GM21447 (cell line): Measurements from ENCODE around the gene OBSCN.
"Not testable (repeated sequence)": the region's sequence is repeated elsewhere in the genome, so short reads cannot be mapped to it uniquely, and the experiment has no call there.

Experiments
- ATAC-seq: cut with Tn5 transposase; IDR thresholded peaks from one replicate; pipeline ENCODE4 v1.9.1; 2021; ENCODE audit not compliant: unreplicated experiment

Gene OBSCN

DNA sequence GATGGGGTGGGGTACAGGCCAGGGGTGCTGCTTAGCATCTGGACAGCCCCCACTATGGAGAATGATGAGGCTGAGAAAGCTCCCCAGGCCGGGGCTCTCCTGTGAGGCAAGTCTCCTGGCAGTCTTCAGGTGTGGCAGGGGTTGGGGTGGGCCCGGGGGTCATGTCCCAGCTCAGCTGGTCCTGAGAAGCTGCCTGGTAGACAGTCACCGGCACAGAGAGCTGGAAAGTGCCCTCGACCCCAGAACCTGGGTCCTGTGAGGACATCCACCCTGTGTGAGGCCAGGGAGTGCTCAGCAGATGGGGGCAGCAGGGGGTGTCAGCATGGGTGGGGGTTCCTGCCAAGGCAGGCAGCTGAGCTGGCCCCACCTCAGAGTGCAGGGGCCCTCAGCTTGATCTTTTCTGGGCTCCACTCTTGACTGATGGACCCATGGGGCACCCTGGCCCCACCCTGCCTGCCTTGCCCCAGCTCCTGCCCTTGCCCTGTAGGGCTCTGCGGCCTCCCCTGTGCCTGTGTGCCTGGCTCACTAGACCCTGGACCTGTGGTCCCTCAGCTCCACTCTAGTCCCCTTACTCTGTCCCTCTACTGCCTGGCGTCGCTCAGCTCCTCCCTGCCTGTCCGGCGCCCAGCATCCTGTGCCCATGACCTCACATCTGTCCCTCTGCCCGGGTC lies 36.5 kb upstream of the OBSCN start:
- ATAC-seq: no peak

DNA sequence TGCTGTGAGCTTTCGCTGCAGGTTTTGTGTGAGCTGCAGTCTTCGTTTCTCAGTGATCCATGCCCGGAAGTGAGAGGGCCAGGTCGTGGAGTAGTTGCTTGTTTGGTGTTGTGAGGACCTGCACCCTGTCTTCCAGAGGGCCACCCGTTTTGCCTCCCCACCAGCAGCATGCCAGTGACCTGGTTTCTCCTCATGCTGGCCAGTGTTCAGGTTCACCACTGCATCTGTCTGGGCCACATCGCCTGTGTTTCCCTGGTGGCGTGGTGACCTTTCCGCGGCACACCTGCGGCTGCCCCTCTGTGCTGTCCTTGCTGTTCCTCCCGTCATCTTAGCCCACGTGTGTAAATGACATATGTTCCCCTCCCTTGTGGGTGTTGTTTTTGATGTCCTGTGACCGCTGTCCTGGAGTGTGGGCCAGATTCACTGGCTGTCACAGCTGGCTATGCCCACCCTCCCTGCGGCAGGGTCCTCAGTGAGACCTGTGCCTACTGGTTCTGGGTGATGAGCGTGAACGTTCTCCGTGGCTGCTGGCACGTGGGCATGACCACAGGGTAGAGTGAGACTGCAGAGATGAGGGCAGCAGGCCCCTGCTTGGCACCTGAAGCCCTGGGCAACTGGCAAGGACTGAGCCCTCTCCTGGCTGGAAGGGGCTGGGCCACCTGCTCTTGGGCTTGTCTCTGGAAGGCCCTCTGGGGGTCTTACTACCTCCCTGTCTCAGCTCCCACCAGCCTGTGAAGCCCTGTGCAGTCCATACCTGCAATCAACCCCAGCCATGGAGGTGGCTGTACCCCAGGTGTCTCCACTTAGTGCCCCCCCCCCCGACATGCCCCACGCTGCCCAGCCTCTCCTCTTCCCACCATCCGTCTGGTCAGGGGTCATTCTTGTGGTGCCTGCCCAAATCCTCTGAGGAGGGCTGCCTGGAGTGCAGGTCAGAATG lies 35.0 kb upstream of the OBSCN start:
- ATAC-seq: no peak

DNA sequence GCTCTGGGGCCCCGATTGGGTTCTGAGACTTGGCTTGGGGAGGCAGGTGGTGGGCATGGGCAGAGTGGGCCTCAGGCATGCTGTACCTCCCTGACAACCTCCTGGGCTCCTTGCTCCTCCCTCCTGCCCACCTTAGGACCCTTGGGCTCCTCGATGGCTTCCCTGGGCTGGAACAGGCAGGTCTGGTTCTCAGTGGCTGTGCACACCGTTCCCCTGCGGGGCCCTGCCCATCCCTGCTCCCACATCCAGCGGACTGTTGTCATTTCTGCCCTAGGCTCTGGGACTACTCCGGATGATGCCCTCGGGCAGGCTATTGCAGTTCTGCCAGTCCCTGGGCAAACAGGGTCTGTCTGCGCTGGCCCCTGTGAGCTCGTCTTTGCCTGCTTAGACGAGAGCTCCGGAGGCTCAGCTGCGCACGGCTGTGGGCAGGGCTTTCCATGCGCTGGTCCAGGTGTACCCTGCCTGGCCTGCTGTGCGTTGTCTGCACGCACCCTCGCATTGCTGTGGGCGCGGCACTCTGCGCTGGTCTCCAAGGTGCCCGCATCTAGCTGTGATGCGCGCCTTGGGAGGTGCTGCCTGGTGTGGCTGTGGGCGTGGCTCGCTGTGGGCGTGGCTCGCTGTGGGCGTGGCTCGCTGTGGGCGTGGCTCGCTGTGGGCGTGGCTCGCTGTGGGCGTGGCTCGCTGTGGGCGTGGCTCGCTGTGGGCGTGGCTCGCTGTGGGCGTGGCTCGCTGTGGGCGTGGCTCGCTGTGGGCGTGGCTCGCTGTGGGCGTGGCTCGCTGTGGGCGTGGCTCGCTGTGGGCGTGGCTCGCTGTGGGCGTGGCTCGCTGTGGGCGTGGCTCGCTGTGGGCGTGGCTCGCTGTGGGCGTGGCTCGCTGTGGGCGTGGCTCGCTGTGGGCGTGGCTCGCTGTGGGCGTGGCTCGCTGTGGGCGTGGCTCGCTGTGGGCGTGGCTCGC lies 34.0 kb upstream of the OBSCN start:
- ATAC-seq: not testable (repeated sequence)

DNA sequence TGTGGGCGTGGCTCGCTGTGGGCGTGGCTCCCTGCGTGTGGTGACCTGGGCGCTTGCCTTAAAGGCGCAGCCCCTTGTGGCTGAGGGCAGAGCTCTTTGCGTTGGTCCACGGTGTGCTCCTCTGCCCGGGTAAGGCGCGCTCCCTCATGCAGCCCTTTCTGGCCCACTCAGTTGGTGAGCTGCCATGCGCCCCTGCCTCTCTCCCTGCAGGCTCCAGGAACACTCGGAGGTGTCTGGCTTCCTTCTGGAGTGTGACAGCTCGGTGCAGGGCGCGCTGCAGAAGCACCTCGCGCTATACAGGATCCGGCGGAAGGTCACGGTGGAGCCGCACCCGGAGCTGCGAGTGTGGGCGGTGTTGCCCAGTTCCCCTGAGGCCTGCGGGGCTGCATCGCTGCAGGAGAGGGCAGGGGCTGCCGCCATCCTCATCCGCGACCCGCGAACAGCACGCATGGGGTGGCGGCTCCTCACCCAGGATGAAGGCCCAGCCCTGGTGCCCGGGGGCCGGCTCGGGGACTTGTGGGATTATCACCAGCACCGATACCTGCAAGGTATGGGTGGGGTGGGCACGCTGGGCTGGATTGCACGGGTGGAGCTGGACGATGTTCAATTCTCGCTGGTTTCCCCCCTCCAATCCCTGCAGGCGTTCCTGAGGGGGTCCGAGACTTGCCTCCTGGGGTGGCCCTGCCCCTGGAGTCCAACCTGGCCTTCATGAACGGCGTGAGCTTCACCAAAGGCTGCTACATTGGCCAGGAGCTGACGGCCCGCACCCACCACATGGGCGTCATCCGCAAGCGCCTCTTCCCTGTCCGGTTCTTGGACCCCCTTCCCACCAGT lies 33.1 kb upstream of the OBSCN start:
- no peak for ATAC-seq

DNA sequence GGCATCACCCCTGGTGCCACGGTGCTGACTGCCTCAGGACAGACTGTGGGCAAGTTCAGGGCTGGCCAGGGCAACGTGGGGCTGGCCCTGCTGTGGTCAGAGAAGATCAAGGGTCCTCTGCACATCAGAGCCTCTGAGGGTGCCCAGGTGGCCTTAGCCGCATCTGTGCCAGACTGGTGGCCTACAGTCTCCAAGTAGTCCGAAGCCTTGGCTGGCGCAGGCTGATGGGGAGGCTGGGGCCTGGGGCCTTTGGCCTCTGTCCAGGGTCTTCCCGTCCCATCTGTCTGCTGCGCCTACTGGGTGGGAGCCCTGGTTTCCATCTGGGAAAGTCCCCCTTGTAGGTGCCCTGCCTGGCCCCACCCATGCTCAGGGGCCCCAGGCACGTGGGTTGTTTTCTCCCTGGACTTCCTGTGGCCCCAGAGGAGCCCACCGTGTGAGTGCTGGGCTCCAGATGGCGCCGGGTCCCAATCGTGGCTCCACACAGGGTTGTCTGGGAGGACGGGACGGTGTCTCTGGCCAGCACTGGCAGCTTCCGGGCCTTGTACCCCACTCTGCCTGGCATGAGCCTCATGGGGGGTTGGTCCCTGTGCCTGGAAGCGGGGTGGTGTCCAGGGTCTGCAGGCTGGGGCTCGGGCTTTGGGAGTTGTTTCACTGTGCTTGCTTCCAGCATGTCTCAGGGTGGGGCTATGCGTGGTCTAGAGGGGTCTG lies 32.4 kb upstream of the OBSCN start:
- ATAC-seq: no peak

DNA sequence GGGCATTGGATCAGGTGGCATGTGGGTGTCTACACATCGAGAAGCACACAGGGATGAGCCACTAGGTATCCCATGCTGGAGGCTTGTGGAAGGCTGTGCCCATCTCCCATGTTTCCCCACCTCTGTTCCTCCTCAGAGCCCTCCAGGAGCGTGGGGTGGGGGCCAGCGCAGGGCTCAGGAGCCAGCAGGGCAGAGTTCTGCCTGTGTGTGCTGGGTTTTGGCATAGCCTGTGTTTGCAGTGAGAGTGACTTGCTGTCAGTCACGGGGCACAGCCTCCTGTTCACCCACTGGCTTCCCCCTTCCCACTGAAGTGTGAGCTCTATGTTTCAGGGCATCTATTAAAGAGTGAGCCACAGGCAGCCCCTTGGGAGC lies 31.8 kb upstream of the OBSCN start:
- no peak for ATAC-seq

DNA sequence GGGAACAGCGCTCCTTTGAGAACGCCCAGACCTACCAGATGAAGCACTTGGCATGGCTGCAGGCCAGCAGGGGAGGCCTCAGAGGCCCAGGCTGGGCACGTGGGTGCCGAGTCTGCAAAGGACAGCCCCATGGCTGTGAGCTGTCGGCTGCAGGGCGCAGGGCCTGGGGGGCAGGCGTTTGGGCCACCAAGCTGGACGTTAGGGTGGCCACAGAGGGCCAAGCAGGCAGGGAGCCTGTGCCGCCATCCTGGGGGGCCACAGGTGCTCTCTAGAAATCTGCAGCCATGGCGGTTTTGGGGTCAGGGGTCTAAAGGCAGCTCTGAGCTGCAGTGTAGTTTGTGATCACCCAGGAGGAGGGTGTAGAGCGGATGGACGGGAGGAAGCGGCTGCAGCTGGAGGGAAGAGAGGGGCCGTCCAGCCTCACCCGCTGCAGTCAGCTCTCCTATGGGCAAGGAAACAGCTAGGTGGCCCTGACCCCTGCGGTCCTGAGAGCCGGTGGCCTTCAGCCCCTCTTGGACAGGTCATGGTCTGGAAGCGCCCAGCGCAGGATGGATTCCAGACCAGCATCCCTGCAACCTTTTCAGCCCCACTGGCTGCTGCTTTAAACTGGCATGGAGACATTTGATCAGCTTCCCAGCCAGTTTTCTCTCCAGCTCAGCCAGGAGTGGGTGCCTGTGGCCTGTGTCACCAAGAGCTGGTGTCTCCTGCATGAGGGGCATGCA lies 31.2 kb upstream of the OBSCN start:
- ATAC-seq: no peak

DNA sequence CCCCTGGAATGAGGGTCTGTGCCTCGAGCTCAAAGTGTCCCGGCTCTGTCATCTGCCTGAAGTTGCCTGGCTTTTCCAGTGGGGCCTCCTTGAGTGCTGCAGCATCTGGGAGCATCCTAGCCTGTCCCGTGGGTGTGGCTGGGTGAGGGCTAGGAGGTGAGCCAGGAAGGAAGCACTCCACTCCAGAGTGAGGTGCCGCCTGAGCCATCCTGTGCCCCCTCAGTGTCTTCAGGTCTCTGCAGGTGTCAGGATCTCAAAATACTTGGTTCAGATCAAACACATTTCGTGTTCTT lies 30.7 kb upstream of the OBSCN start:
- ATAC-seq: no peak

DNA sequence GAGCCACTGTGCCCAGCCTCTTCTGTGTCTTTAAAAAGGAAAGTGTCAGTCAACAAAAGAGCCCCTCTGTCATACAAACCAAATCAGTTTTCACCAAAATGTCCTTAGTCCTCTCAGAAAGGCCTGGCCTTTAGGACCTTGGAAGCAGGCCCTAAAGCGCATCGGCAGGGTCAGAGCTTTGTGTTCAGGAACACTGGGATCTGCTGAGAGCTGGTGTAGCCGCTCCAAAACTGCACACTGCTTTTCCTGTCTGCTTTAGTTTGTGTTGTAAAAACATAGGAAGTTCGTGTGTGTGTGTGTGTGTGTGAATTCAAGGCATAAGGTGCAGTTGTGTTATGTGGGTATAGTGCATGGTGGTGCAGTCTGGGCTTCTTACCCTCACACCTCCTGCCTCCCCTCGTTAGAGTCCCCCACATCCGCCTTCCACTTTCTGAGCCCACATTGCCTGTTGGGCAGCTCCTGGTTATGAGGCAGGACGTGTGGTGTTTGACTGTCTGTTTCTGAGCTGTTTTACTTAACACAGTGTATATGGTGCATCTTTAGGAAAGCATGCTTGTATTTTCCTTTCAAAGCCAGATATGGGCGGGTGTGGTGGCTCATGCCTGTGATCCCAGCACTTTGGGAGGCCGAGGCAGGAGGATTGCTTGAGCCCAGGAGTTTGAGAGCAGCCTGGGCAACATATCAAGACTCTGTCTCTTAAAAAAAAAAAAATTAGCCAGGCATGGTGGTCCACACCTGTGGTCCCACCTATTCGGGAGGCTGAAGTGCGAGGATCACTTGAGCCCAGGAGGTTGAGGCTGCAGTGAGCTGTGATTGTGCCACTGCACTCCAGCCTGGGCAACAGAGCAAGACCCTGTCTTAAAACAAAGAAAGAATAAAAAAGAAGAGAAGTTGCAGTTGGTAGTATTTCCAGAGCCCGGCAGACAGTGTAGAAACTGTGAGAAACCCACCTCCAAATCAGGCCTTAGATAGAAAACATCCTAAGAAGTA lies 29.8 kb upstream of the OBSCN start:
- ATAC-seq: no peak

DNA sequence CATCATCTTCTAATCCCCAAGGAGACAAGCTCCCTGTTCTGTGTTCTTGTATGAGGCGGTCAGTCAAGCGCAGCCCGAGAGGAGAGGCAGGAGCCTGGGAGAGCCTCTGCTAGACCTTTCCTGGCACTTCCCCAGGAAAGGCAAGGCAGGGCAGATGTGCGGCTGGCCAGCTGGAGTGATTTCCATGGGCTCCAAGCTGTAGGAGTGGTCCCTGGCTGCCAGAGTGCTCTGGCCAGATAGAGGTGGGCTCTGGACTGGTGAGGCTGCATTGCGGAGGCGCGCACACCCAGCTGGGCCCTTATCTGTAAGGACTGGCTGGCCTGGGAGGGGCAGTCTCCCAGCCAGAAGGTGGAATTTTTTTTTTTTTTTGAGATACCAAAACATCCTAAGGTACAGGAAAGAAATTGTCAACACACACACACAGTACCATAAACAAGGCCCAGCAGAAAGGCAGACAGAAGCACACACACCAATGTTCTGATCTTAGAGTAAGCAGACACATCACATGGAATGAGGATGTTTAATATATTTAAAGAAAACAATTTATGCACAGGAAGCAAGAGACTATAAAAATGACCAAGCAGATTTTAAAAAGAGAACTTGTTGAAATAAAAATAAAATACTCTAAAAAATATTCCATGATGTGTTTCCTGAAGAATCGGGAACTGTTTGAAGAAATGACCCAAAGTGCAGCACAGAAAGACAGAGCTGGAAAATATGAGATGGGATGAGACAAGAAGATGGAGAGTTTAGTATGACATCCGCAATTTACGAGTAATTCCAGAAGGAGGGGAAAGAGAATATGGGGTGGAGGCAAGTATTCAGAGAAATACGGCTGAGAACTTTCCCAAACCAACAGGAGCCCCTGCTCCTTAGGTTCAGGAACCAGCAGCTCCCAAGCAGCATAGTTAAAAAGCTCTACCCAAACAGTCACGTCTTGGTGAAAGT lies 28.8 kb upstream of the OBSCN start:
- ATAC-seq: no peak

DNA sequence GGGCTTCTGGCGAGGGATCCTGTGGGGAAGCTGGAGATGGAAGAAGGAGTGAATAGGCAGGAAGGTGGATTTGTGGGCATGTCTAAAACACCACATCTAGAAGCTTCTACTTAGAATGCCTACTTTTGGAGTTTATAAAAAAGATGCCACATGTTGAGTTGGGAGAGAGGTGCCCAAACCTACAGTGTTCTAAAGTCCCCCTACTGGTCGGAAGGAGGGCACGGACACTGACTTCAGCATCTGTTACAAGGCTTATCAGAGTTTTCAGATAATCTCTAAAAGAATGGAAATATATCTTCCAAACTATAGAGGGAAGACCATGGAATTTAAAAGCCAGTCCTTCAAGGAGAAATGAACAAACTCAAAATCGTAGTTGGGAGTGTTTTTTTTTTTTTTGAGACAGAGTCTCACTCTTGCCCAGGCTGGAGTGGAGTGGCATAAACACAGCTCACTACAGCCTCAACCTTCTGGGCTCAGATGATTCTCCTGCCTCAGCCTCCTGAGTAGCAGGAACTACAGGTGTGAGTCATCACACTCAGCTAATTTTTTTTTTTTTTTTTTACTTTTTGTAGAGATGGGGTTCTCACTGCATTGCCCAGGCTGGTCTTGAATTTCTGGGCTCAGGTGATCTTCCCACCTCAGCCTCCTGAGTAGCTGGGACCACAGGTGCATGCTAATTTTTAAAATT lies 27.4 kb upstream of the OBSCN start:
- no peak for ATAC-seq

DNA sequence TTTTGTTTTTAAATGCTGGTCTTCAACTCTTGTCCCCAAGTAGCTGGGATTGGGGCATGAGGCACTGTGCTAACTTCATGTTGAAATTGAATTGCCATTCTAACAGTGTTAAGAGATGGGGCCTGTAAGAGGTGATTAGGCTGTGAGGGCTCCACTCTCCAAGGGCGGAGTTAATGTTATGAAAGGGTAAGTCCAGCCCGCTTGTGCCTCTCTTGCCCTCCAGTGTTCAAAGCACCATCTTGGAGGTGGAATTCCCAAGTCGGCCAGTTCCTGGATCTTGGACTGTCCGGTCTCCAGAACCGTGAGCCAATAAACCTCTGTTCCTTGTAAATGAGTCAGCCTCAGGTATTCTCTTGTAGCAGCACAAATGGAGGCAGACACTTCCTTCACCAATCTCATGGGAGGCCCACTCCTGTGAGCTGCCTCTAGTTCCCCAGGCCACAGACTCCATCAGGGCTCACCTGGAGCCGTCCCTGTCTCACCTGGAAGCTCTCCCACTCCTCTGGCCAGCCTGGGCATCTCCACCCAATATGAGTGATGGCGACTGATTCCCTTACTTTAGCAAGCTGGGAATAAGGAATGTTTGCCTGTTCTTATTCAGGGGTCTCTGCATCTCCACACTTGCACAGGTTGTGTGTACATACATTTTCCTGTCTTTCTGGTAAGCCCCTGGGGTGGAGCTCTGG lies 26.7 kb upstream of the OBSCN start:
- no peak for ATAC-seq

DNA sequence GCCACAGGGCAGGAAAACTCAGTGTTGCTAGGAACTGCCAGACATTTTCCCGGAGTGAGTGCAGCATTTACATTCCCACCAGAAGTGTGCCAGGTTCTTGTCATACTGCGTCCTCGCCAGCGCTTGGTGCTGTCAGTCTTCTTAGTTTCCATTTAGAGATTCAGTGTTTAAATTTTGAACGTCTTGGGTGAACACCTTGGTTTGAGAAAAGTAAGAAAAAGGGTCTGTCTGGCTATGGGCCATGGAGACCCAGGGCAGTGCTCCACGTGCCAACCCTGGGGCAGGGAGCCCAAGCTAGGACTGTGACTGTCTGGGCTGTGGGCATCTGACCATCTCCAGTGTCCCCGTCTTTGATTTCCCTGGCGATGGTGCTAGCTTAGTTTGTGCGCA lies 26.2 kb upstream of the OBSCN start:
- no peak for ATAC-seq

DNA sequence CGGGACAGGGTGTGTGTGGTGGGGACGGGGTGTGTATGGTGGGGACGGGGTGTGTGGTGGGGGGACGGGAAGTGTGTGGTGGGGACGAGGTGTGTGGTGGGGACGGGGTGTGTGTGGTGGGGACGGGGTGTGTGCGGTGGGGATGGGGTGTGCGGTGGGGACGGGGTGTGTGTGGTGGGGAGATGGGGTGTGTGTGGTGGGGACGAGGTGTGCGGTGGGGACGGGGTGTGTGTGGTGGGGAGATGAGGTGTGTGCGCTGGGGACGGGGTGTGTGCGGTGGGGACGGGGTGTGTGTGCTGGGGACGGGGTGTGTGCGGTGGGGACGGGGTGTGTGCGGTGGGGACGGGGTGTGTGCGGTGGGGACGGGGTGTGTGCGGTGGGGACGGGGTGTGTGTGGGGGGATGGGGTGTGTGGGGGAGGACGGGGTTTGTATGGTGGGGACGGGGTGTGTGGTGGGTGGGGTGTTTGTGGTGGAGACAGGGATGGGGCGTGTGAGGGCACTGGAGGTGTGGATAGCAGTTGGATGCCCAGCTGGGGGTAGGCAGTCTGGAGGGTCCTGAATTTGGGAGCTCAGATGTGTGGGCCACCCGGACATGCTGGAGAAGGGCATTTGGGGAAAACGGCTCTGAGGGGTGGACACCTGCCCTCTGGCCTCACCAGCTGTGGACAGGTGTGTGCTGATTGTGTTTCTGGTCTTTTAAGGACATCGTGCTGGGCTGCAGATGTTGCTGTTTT lies 25.4 kb upstream of the OBSCN start:
- ATAC-seq: no peak

DNA sequence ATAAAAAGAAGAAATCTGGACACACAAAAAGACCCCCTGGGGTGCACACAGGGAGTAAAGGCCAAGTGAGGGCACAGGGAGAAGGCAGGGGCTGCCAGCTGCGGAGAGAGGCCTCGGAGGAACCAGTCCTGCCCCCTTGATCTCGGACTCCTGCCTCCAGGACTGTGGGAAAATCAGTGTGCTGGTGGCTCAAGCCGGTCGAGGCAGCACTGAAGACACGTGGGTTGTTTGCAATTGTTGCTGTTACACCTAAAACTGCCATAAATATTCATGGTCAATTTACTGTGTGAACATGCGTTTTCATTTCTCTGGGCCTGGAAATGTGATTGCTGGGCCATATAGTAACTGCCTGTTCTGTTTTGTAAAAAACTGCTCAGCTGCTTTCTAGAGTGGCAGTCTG lies 23.7 kb upstream of the OBSCN start:
- no peak for ATAC-seq
